DMS53 treated with DMSO at 0.1 percent for 48 hours (cell line): ENCODE data around the gene ANXA4.
A peak's percentile ranks its signal among the peaks of the same experiment; 100 is the strongest.
"Not testable (repeated sequence)": the region's sequence is repeated elsewhere in the genome, so short reads cannot be mapped to it uniquely, and the experiment has no call there.

Experiments used
- DNase-seq: peaks from one replicate; lab custom pipeline; 2025; ENCODE audit not compliant: unreplicated experiment; lab: John Stamatoyannopoulos, UW

ANXA4 gene

GRCh38 chr2:69720404-69720803, 21.5 kb upstream of the ANXA4 start:
- no peak for DNase-seq

DNA sequence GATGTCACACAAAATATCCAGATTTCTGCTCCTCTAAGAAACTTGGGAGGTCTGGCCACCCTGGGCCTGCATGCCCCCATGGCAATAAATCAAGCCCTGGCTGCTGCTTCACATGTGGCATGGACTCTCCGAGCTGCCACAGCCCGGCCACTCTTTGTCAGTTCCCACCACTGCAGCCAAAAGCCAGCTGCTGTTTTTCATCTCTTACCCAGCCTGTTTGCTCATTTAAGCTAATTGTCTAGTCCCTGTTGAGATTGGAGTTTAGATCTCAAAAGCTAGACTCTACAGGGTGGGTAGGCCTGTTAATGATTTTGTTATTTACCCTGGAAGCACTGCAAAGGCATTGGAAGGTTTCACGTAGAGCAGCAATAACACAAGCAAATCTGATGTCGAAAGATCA, 20.9 kb upstream of the ANXA4 start:
- no peak for DNase-seq

GRCh38 chr2:69723791-69724190, 18.1 kb upstream of the ANXA4 start:
- no peak for DNase-seq

GRCh38 chr2:69724540-69725159, 17.3 kb upstream of the ANXA4 start:
- peak; percentile 61 for DNase-seq

DNA sequence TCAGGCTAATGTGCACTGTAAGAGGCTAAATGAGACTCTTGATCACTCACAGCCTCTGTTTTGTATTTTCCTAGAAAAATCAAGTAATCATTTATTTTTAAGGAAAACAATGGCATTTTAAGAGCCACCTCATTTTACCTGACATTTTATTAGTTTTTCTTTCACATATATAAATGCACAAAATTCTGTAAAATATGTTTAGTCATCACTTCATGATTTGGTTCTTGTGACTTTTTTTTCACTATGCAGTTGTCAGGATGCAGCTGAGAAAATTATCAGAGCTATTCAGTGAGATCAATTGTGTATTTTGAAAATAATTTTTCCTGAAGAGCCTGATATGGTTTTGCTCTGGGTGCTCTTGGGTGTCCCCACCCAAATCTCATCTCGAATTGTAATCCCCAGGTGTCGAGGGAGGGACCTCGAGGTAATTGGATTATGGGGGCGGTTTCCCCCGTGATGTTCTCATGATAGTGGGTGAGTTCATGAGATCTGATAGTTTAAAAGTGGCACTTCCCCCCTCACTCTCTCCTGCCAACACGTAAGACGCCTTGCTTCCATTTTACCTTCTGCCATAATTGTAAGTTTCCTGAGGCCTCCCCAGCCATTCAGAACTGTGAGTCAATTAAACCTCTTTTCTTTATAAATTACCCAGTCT, 16.1 kb upstream of the ANXA4 start:
- DNase-seq: no peak

DNA sequence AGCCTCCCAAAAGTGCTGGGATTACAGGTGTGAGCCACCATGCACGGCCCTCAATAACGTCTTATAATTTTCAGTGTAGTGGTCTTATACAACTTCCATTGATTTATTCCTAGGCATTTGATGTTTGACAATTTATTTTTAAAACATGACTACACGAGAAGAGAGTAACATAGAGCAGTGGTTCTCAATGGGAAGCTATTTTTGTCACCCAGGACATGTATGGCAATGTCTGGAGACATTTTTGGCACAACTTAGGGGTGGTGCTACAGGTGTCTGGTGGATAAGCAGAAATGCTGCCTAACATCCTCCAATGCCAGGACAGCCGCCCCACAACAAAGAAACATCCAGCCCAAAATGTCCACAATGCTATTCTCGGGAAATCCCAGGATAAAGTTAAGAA, 12.7 kb upstream of the ANXA4 start:
- no peak for DNase-seq

- DNase-seq: no peak
Measured at GRCh38 chr2:69729781-69730180, 12.2 kb upstream of the ANXA4 start.

DNA sequence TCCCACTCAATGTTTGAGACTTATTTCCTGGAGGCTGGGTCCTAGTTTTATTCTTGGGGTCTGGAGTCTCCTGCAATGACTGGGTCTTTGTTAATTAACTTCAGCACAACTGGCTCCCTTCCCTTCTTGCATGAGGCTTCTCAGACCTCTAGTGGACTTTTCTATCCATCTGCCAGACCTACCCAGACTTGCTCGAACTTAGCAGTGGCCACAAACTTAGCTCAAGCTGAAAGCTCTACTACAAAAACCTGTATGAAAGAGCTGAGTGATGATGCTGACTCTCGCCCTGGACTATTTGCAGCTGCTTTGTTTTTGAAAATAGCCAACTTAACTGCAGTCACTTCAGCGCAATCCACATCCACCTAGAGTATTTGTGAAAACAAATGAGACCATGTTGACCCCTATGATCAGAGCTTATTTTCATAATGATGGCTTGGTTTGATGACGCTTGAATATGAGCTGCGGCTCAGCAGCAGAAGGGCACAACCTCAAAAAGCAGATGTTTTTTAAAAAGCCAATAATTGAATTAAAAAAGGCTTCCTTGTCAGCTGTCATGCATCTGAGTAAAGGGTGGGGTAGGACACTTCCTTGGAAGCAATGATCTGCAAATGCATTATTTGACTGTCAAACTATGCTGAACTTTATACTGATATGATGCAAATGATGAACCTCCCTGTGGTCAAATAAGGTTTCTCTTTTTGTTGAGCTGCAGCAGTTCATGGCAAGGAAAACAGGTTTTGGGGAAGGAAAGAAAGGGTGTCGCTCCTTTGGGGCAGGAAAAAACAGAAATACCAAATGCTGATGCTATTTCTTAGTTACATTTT, 10.6 kb upstream of the ANXA4 start:
- DNase-seq: no peak

- no peak for DNase-seq
Measured at GRCh38 chr2:69733342-69734034, 8.4 kb upstream of the ANXA4 start.

DNA sequence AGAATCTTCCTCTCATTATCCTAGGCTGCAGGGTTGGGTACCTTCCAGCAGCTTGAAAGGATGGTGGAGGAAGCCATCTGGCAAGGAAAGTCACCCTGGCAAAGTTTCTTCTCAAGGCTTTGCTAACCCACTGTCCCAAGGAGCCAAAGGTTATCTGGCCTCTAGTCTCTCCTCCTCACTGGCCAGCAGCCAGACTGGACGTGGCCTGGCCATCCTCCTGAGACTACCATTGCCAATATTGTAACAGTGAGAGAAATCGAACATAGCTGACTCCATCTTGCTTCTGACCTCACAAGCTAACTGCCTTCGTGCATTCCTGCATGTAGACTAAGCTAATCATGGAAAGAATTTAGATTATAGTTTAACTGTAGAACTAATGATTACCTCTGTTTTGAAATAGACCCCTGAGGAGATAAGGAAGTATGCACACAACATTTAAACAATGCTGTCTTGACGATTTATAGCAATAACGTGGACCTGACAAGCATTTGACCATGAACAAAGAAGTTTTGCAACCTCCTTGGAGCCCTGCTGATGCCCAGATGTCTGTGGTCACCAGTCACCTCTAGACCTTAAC, 7.8 kb upstream of the ANXA4 start:
- DNase-seq: no peak

DNA sequence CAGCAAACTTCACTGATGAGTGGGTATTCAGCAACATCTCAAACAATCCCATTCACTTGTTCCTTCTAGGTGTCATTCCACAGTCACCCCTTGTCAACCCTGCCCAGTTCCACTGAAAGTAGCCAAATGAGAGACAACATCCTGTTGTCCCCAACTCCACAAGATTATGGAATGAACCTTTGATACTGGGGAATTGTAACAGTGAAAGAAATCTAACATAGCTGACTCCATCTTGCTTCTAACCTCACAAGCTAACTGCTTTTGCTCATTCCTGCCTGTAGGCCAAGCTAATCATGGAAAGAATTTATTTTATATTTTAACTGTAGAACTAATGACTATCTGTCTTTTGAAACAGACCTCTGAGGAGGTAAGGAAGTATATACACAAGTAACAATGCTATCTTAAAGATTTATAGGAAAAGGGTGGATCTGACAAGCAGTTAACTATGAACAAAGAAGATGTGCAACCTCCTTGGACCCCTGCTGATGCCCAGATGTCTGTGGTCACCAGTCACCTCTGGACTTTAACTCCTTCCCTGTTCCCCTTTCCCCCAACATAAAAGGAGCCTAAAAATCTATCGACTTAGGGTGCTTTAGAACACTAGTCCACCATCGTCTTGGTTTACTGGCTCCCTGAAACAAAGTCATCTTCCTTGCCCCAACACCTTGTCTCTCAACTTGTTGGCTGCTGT, 6.9 kb upstream of the ANXA4 start:
- DNase-seq: no peak

- no peak for DNase-seq
Measured at GRCh38 chr2:69735686-69736085, 6.2 kb upstream of the ANXA4 start.

GRCh38 chr2:69738149-69738548, 3.8 kb upstream of the ANXA4 start:
- DNase-seq: not testable (repeated sequence)

DNA sequence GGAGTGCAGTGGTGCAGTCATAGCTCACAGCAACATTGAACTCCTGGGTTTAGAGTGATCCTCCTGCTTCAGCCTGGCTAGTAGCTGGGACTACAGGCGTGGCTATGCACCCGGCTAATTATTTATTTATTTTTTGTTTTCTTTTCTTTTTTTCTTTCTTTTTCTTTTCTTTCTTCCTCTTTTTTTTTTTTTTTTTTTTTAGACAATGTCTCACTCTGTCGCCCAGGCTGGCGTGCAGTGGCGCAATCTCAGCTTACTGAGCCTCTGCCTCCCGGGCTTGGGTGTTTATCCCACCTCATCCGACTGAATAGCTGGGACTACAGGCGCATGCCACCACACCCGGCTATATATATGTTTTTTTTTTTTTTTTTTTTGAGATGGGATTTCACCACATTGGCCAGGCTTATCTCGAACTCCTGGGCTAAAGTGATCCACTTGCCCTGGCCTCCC, 1.4 kb upstream of the ANXA4 start:
- DNase-seq: no peak

DNA sequence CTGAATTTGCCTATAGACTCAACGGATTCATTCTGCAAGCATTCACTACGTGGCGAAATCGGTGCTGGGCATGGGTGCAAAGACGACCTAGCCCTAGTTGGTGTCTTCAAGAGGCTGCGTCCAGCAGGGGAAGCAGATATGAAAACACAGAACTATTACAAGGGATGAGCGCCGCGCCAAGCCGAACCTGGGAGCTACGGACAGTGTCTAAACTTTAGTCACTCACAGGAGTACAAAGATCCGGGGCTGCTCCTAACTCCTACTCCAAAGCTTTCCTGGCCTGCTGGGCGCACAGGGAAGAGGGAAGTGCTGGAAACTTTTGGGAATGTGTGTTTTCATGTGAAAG, 732 bp upstream of the ANXA4 start:
- peak; percentile 46 for DNase-seq

DNA sequence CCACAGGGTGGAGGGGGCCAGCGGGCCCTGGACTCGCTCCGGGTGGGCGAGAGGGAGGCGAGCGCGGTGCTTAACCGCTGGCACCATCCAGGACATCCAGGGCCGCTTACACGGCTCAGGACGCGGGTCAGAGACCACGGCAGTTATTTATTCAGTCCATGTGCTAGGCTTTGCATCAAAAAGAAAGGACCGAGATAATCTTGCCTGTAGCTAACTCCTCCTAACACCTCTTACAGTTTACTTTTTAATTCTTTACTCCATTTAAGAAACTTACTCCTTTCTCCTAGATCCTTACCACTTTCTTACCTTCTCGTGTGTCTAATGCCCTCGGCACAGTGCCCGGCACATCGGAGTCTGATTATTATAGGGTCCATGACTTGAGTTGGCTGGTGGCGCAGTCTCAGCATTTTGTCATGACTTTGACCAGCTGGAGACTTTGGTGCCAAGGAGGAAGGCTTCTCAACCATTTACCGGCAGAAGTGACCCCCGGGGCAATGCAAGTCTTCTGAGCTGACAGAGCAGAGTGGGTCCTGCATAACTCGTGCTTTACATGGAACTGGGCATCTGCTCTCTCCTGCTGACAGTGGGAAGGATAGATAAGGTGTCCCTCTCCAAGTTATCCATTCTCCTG, 503 bp downstream of the ANXA4 start:
- no peak for DNase-seq

- DNase-seq: no peak
Measured at GRCh38 chr2:69743847-69744264, 1.9 kb downstream of the ANXA4 start.

- no peak for DNase-seq
Measured at GRCh38 chr2:69744456-69744855, 2.5 kb downstream of the ANXA4 start.

DNA sequence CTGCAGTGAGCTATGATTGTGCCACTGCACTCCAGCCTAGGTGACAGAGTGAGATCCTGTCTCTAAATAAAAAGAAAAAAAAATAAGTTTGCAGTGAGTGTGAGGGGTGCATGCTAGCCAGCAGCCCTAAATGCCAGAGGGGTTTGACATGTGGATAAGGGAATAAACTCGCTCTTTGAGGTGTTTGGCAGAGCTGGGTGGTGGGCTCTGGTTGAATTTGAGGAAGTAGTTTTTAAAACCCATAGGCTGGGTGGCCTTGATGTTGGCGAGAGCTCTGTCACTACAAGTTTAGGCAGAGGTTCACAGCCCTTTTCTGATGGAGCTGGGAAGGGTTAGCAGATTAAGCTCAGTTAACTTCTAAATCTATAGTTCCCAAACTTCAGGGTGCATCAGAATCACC, 3.1 kb downstream of the ANXA4 start:
- no peak for DNase-seq

- DNase-seq: no peak
Measured at GRCh38 chr2:69750246-69750645, 8.3 kb downstream of the ANXA4 start.
